Keratinocyte (primary cell): ENCODE results near the gene ITPR1. TPM values are rescaled to one million over a fixed set of nuclear protein-coding genes. Genes with fewer than 3 reads are reported as not detected.

Experiments
- DNase-seq: peaks from one replicate; pipeline ENCODE4 v3.0.0-alpha.2; 2011; ENCODE audit warnings: low read depth, missing footprints, low spot score
- FAIRE-seq: peaks from 2 replicates; lab custom pipeline; 2011; peaks lifted over from hg19 to GRCh38; lab: Jason Lieb, UNC
- H2AFZ ChIP-seq: 2 replicates; pipeline ENCODE4 v1.6.0; 2012; ENCODE audit warnings: low read length, control low read depth, inconsistent platforms; ENCODE audit not compliant: control insufficient read depth
- H3K27ac ChIP-seq: 2 replicates; pipeline ENCODE4 v1.5.1; 2011; ENCODE audit warnings: low read length; ENCODE audit not compliant: control insufficient read depth, insufficient read depth
- H3K27me3 ChIP-seq: 3 replicates; pipeline ENCODE4 v1.6.0; 2011; ENCODE audit warnings: low read length; ENCODE audit not compliant: control insufficient read depth, insufficient read depth; ENCODE audit errors: extremely low read depth
- H3K36me3 ChIP-seq, 2 experiments: 2 replicates in 1 of 2; 3 replicates in 1 of 2; pipeline ENCODE4 v1.5.1; 2011; ENCODE audit warnings: low read length in 2 of 2, mild to moderate bottlenecking in 1 of 2; ENCODE audit not compliant: control insufficient read depth in 2 of 2, insufficient read depth in 2 of 2; ENCODE audit errors: extremely low read depth in 1 of 2
- H3K4me1 ChIP-seq: 3 replicates; pipeline ENCODE4 v1.5.1; 2011; ENCODE audit warnings: low read length; ENCODE audit not compliant: control insufficient read depth, insufficient read depth; ENCODE audit errors: extremely low read depth
- H3K4me2 ChIP-seq: 3 replicates; pipeline ENCODE4 v1.6.0; 2011; ENCODE audit warnings: low read depth, low read length; ENCODE audit not compliant: control insufficient read depth, insufficient read depth; ENCODE audit errors: extremely low read depth
- H3K4me3 ChIP-seq, 3 experiments: fragments of 200-600 bp in 1 of 3; sonication (generic) in 1 of 3; 2 replicates in 2 of 3; 3 replicates in 1 of 3; pipeline ENCODE4 v1.5.1; 2011 to 2016; ENCODE audit warnings: low read length in 3 of 3, mild to moderate bottlenecking in 3 of 3, control low read depth in 2 of 3, inconsistent platforms in 1 of 3, low read depth in 1 of 3, mixed read lengths in 1 of 3, mixed run types in 1 of 3, moderate library complexity in 1 of 3; ENCODE audit not compliant: control insufficient read depth in 2 of 3, insufficient read depth in 2 of 3; ENCODE audit errors: extremely low read depth in 1 of 3
- H3K79me2 ChIP-seq: 2 replicates; pipeline ENCODE4 v1.6.0; 2012; ENCODE audit warnings: low read length; ENCODE audit not compliant: control insufficient read depth, insufficient read depth
- H3K9ac ChIP-seq: 3 replicates; pipeline ENCODE4 v1.6.0; 2011; ENCODE audit warnings: low read length; ENCODE audit not compliant: control insufficient read depth, insufficient read depth; ENCODE audit errors: extremely low read depth
- H3K9me1 ChIP-seq: 3 replicates; pipeline ENCODE4 v1.6.0; 2011; ENCODE audit warnings: low read length; ENCODE audit not compliant: control insufficient read depth, insufficient read depth; ENCODE audit errors: extremely low read depth
- H3K9me3 ChIP-seq: 2 replicates; pipeline ENCODE4 v1.5.1; 2012; ENCODE audit warnings: low read depth, low read length; ENCODE audit not compliant: control insufficient read depth
- H4K20me1 ChIP-seq: 3 replicates; pipeline ENCODE4 v1.6.0; 2011; ENCODE audit warnings: low read length; ENCODE audit not compliant: control insufficient read depth, insufficient read depth; ENCODE audit errors: extremely low read depth
- EZH2 ChIP-seq: IDR thresholded peaks from one replicate; pipeline ENCODE4 v1.6.1; 2012; ENCODE audit warnings: inconsistent platforms, mild to moderate bottlenecking, low read length, moderate library complexity
- dilution Hi-C: fragments of 300-500 bp; cut with MboI; formaldehyde crosslinking; loops from one replicate; pipeline ENCODE4 v1.7.0; 2020; ENCODE audit warnings: low sequenced_read_pairs; ENCODE audit not compliant: extremely low pct_ligation_motif_present
- polyA plus RNA-seq, 5 experiments: library from polyadenylated mRNA; depleted of rRNA in 3 of 5; stranded (reverse) in 3 of 5; stranded (forward) in 1 of 5; unstranded in 1 of 5; fragments of >200 nt; gene quantifications; 1 replicate in 1 of 5; 2 replicates in 3 of 5; 3 replicates in 1 of 5; pipeline versions ENCODE4 v1.2.1 to v1.2.3, GENCODE V29; 2011 to 2012; ENCODE audit warnings: missing spikeins in 2 of 5, low read depth in 1 of 5, low replicate concordance in 1 of 5
- TF ChIP-seq, protein P1 (sequence below), 3 experiments: IDR thresholded peaks in 1 of 3; conservative IDR thresholded peaks in 1 of 3; optimal IDR thresholded peaks in 1 of 3; 2 replicates in 2 of 3; 3 replicates in 1 of 3; pipeline versions ENCODE3 to v1.5.1; 2011; ENCODE audit warnings: low read length in 3 of 3, mild to moderate bottlenecking in 3 of 3, moderate library complexity in 2 of 3, control low read depth in 1 of 3, inconsistent platforms in 1 of 3; ENCODE audit not compliant: insufficient read depth in 2 of 3; ENCODE audit errors: extremely low read depth in 1 of 3

Gene ITPR1
- polyA plus RNA-seq, 1 donor (not counting 4 experiments of a cell fraction or from before 2014, with no cell fraction given) = 3.5 TPM

DNA sequence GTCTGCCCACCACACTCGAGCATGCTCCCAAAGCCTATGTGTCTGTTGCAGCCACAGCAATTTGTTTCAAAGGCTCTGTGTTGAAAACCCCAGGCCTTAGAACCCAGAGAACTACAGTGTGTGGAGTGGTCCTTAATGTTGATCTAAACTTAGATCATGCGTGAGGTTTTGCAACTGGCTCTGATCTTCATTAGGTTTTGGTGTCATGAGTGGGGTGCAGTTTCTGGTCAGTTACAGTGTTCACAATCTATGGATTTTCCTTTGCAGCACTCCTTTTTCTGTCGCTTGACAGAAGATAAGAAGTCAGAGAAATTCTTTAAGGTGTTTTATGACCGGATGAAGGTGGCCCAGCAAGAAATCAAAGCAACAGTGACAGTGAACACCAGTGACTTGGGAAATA lies 273.1 kb downstream of the ITPR1 start:
- Histone ChIP-seq H3K27me3 (no peaks in the 10 kb centered on the region), H3K79me2 (no peaks in the 10 kb centered on the region), H4K20me1 (no peaks in the 10 kb centered on the region), H2AFZ (no peak overlapping the region), H3K27ac (no peak overlapping the region), H3K36me3 (no peaks in the 10 kb centered on the region), H3K4me1 (no peaks in the 10 kb centered on the region), H3K4me2 (no peak overlapping the region), H3K9me1 (no peaks in the 10 kb centered on the region), H3K9ac (no peak overlapping the region), H3K9me3 (no peaks in the 10 kb centered on the region), H3K4me3 (no peak overlapping the region)
- no peak for FAIRE-seq
- TF ChIP-seq, protein P1, sequence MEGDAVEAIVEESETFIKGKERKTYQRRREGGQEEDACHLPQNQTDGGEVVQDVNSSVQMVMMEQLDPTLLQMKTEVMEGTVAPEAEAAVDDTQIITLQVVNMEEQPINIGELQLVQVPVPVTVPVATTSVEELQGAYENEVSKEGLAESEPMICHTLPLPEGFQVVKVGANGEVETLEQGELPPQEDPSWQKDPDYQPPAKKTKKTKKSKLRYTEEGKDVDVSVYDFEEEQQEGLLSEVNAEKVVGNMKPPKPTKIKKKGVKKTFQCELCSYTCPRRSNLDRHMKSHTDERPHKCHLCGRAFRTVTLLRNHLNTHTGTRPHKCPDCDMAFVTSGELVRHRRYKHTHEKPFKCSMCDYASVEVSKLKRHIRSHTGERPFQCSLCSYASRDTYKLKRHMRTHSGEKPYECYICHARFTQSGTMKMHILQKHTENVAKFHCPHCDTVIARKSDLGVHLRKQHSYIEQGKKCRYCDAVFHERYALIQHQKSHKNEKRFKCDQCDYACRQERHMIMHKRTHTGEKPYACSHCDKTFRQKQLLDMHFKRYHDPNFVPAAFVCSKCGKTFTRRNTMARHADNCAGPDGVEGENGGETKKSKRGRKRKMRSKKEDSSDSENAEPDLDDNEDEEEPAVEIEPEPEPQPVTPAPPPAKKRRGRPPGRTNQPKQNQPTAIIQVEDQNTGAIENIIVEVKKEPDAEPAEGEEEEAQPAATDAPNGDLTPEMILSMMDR (optimal IDR thresholded peaks at IDR 0.05 in 1 of 3, IDR thresholded peaks at IDR 0.05 in 1 of 3, conservative IDR thresholded peaks at IDR 0.05 in 1 of 3; ENCODE audit: extremely low read depth in 1 of 3, insufficient read depth in 2 of 3, low read length in 3 of 3) = no peak
- no peak for DNase-seq
- dilution Hi-C loops = no loop called here

DNA sequence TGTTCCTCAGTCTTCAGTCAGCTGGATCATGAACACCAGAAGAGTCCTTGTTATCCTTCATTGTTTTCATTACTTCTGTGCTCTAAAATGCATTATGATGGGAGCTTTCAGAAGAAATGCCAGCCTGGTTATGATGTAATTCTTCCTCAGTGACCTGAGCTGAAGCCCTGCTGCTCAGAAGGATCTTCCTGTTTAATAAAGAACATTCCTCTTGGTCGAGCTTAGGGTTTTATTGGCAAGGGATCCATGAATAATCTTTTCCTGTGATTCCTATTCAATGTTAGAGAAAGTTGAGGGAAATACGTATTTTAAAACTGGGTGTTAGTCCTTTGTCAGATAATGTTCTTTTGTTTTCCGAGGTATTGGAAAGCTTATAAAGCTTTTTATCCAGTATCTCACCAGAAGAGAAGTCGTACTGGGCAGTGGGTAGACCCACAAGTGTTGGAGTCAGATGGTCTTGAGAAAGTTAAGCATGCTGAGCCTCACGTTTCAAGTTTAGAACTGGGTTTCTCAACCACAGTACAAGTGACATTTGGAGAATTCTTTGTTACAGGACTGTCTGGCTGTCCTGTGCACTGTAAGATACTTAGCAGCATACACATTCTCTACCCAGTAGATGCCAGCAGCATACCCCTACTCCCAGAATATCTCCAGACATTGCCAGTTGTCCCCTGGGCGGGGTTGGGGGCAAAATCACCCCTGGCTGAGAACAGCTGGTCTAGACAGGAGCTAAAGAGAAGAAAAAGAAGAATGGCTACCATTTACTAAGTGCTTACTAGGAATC lies 273.8 kb downstream of the ITPR1 start:
- no peak overlapping the region for H3K4me3 ChIP-seq
- DNase-seq = no peak
- no peak overlapping the region for H3K4me2 ChIP-seq
- H3K9me1 ChIP-seq = no peaks in the 10 kb centered on the region
- H3K4me1 ChIP-seq = no peaks in the 10 kb centered on the region
- H3K36me3 ChIP-seq = no peaks in the 10 kb centered on the region
- FAIRE-seq = no peak
- TF ChIP-seq, protein P1 (optimal IDR thresholded peaks at IDR 0.05 in 1 of 3, IDR thresholded peaks at IDR 0.05 in 1 of 3, conservative IDR thresholded peaks at IDR 0.05 in 1 of 3; ENCODE audit: extremely low read depth in 1 of 3, insufficient read depth in 2 of 3, low read length in 3 of 3) = no peak
- no peak for TF ChIP-seq EZH2
- no peak overlapping the region for H2AFZ ChIP-seq
- H3K27ac ChIP-seq = no peak overlapping the region
- H3K9ac ChIP-seq = no peak overlapping the region
- no peaks in the 10 kb centered on the region for H3K9me3 ChIP-seq
- dilution Hi-C loops = no loop called here
- no peaks in the 10 kb centered on the region for H3K79me2 ChIP-seq
- no peaks in the 10 kb centered on the region for H4K20me1 ChIP-seq
- H3K27me3 ChIP-seq = no peaks in the 10 kb centered on the region
